HFFc6 (cell line): Measurements from ENCODE around the gene PLSCR4. TPM values are rescaled to one million over a fixed set of nuclear protein-coding genes. Genes with fewer than 3 reads are reported as not detected.

ENCODE experiments used
- DNase-seq: peaks from one replicate; pipeline ENCODE4 v3.0.0-alpha.2; 2018
- H3K27ac Mint-ChIP-seq: 2 replicates; pipeline ENCODE4 v1.8.0; 2020; ENCODE audit warnings: mild to moderate bottlenecking, mixed read lengths
- H3K27me3 Mint-ChIP-seq: 2 replicates; pipeline ENCODE4 v1.8.0; 2021; ENCODE audit warnings: mild to moderate bottlenecking, moderate library complexity, mixed read lengths; ENCODE audit not compliant: insufficient read depth
- H3K36me3 Mint-ChIP-seq: 2 replicates; pipeline ENCODE4 v1.8.0; 2021; ENCODE audit warnings: low read depth, mixed read lengths
- H3K4me1 Mint-ChIP-seq: 2 replicates; pipeline ENCODE4 v1.8.0; 2020; ENCODE audit warnings: low read depth, mixed read lengths
- H3K4me3 Mint-ChIP-seq: 2 replicates; pipeline ENCODE4 v1.8.0; 2020; ENCODE audit warnings: mild to moderate bottlenecking, moderate library complexity, mixed read lengths
- H3K9me3 Mint-ChIP-seq: 2 replicates; pipeline ENCODE4 v1.8.0; 2020; ENCODE audit warnings: mild to moderate bottlenecking, mixed read lengths
- total RNA-seq, 6 experiments: library from RNA; stranded (reverse); fragmentation: NEBNext Ultra II Directional; extraction: Animal tissue kit (Norgen Biotek cat#: 25700); gene quantifications; 2 replicates in 1 of 6; 3 replicates in 5 of 6; pipeline ENCODE4 v1.2.3, GENCODE V29; 2021
- TF ChIP-seq, protein P1 (sequence below): fragments of 200-600 bp; sonication (generic); IDR thresholded peaks from 2 replicates; pipeline ENCODE4 v1.5.0; 2021; ENCODE audit warnings: antibody characterized with exemption, mild to moderate bottlenecking

The PLSCR4 gene
- total RNA-seq, 6 experiments from 2014 or later, result 6.7 to 11.9 (median 9.8) TPM

DNA sequence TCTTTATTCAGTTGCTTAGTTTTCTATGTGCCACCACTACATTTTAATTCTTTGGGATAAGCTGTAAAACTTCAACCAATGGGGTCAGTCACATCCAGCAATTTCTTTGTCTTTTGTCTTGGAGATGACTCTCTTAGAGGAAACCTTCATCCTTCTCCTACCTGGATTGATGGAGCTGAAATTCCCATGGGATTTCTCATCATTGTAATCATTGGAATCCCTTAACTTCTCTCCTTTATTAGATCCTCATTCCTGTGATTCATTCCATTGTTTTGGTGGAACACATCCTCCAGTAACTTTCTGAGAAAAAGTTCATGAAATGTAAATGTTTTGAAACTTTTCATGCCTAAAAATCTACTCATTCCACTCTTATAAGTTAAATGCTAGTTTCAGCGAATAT, 80.3 kb downstream of the PLSCR4 start:
- Mint-ChIP-seq H3K4me1 (peaks cover 57% of the 10 kb centered on the region), H3K36me3 (peaks cover 26% of the 10 kb centered on the region), H3K4me3 (no peak overlapping the region), H3K27ac (no peak overlapping the region), H3K9me3 (peaks cover 15% of the 10 kb centered on the region), H3K27me3 (no peaks in the 10 kb centered on the region)
- TF ChIP-seq, protein P1, sequence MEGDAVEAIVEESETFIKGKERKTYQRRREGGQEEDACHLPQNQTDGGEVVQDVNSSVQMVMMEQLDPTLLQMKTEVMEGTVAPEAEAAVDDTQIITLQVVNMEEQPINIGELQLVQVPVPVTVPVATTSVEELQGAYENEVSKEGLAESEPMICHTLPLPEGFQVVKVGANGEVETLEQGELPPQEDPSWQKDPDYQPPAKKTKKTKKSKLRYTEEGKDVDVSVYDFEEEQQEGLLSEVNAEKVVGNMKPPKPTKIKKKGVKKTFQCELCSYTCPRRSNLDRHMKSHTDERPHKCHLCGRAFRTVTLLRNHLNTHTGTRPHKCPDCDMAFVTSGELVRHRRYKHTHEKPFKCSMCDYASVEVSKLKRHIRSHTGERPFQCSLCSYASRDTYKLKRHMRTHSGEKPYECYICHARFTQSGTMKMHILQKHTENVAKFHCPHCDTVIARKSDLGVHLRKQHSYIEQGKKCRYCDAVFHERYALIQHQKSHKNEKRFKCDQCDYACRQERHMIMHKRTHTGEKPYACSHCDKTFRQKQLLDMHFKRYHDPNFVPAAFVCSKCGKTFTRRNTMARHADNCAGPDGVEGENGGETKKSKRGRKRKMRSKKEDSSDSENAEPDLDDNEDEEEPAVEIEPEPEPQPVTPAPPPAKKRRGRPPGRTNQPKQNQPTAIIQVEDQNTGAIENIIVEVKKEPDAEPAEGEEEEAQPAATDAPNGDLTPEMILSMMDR, result no peak
- DNase-seq, result no peak

- H3K27ac Mint-ChIP-seq, result no peak overlapping the region
- TF ChIP-seq, protein P1, result no peak
Observed at GRCh38 chr3:146169891-146170290, 81.0 kb downstream of the PLSCR4 start.

GRCh38 chr3:146166826-146167225, 84.1 kb downstream of the PLSCR4 start:
- Mint-ChIP-seq H3K27ac (peak overlapping the region; percentile 92), H3K4me3 (peak overlapping the region; percentile 80), H3K36me3 (peaks cover 25% of the 10 kb centered on the region), H3K9me3 (peaks cover 15% of the 10 kb centered on the region), H3K4me1 (peaks cover 79% of the 10 kb centered on the region), H3K27me3 (no peaks in the 10 kb centered on the region; the same call in none of the 2 replicates)
- TF ChIP-seq, protein P1, result no peak
- peak; percentile 33 for DNase-seq

More at GRCh38 chr3:146169891-146170290, 81.0 kb downstream of the PLSCR4 start:
- peaks cover 26% of the 10 kb centered on the region for H3K36me3 Mint-ChIP-seq
- peaks cover 15% of the 10 kb centered on the region for H3K9me3 Mint-ChIP-seq
- no peaks in the 10 kb centered on the region; the same call in 1 of the 2 replicates for H3K27me3 Mint-ChIP-seq
- H3K4me3 Mint-ChIP-seq, result no peak overlapping the region
- H3K4me1 Mint-ChIP-seq, result peaks cover 64% of the 10 kb centered on the region
- DNase-seq, result no peak

- Mint-ChIP-seq H3K9me3 (peaks cover 15% of the 10 kb centered on the region), H3K4me3 (peak overlapping the region; percentile 80), H3K27ac (peak overlapping the region; percentile 92), H3K36me3 (peaks cover 23% of the 10 kb centered on the region), H3K4me1 (peaks cover 82% of the 10 kb centered on the region), H3K27me3 (no peaks in the 10 kb centered on the region; the same call in none of the 2 replicates)
- TF ChIP-seq, protein P1, result no peak
- peak; percentile 95 for DNase-seq
Observed at GRCh38 chr3:146166415-146166821, 84.5 kb downstream of the PLSCR4 start.

DNA sequence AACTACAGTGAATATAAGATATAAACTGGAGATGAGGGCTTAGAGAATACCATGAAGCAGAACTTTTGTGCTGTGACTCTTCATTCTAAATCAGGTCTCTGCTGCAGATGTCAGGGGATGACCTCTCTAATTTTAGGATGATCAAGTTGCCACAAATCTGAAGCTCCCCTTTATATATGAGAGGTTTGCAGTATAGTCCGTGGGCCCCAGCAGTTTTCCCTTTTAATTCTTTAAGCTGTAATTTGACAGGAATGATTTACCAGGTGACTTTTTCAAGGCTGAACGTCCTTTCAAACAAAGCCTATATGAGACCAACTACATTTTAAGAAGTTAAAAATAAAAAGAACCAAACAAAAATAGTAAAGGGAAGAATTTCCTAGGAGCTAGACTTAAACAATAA, 85.0 kb downstream of the PLSCR4 start:
- no peak for DNase-seq
- TF ChIP-seq, protein P1, result no peak
- peak overlapping the region; percentile 92 for H3K27ac Mint-ChIP-seq
- peaks cover 12% of the 10 kb centered on the region for H3K9me3 Mint-ChIP-seq
- peak overlapping the region; percentile 80 for H3K4me3 Mint-ChIP-seq
- peaks cover 18% of the 10 kb centered on the region for H3K36me3 Mint-ChIP-seq
- H3K4me1 Mint-ChIP-seq, result peaks cover 77% of the 10 kb centered on the region
- no peaks in the 10 kb centered on the region; the same call in none of the 2 replicates for H3K27me3 Mint-ChIP-seq
